K562 (cell line): ENCODE data around the gene CD55. TPM values are rescaled to one million over a fixed set of nuclear protein-coding genes. Genes with fewer than 3 reads are reported as not detected.

Experiments used
- CREB1 ChIP-seq, 2 experiments: sonication (generic) in 1 of 2; formaldehyde crosslinking in 1 of 2; IDR thresholded peaks; 2 replicates each; pipeline versions ENCODE4 v1.6.1 to v1.8.0; 2012 to 2022; ENCODE audit warnings: inconsistent platforms in 1 of 2, mild to moderate bottlenecking in 1 of 2, missing genetic modification reagents in 1 of 2, moderate library complexity in 1 of 2
- CUX1 ChIP-seq: fragments of 200-800 bp; sonication (Bioruptor generic); IDR thresholded peaks from 2 replicates; pipeline ENCODE4 v1.6.1; 2016; ENCODE audit warnings: missing genetic modification characterization, missing compliant biosample characterization
- GABPA ChIP-seq: fragments of 200-800 bp; sonication (Bioruptor generic); conservative IDR thresholded peaks from 2 replicates; pipeline ENCODE4 v1.6.1; 2016; ENCODE audit warnings: low read depth, missing genetic modification characterization, missing compliant biosample characterization
- HBP1 ChIP-seq: fragments of 450-650 bp; formaldehyde crosslinking; IDR thresholded peaks from 2 replicates; pipeline ENCODE4 v1.4.0; 2022; ENCODE audit warnings: missing genetic modification characterization
- MCM5 ChIP-seq: fragments of 450-650 bp; IDR thresholded peaks from 2 replicates; pipeline ENCODE4 v1.6.1; 2016; ENCODE audit warnings: low read depth
- MED1 ChIP-seq: sonication (generic); formaldehyde crosslinking; IDR thresholded peaks from 2 replicates; pipeline ENCODE4 v1.8.1; 2023; ENCODE audit warnings: missing genetic modification reagents, borderline replicate concordance
- MTA3 ChIP-seq: fragments of 450-650 bp; formaldehyde crosslinking; IDR thresholded peaks from 2 replicates; pipeline ENCODE4 v1.6.1; 2017; ENCODE audit warnings: mild to moderate bottlenecking, borderline replicate concordance
- PPARD ChIP-seq: fragments of 250-450 bp; sonication (Bioruptor Pico); IDR thresholded peaks from 2 replicates; pipeline ENCODE4 v1.8.0; 2022; ENCODE audit warnings: inconsistent platforms, mild to moderate bottlenecking, moderate library complexity
- RBFOX2 ChIP-seq: fragments of 200-400 bp; formaldehyde crosslinking; IDR thresholded peaks from 2 replicates; pipeline ENCODE4 v1.6.1; 2017; ENCODE audit warnings: low read depth, mild to moderate bottlenecking, low read length, moderate library complexity
- RBM25 ChIP-seq: fragments of 200-400 bp; formaldehyde crosslinking; IDR thresholded peaks from 2 replicates; pipeline ENCODE4 v1.6.1; 2018; ENCODE audit warnings: low read length, low read depth, moderate library complexity; ENCODE audit not compliant: severe bottlenecking
- RCOR1 ChIP-seq, 2 experiments: IDR thresholded peaks; 2 replicates each; pipeline ENCODE4 v1.6.1; 2012; ENCODE audit warnings: low read depth in 2 of 2, low read length in 2 of 2, borderline replicate concordance in 1 of 2, improper control_type of control experiment in 1 of 2
- TFAP4 ChIP-seq: sonication (generic); formaldehyde crosslinking; IDR thresholded peaks from 2 replicates; pipeline ENCODE4 v1.8.0; 2022; ENCODE audit warnings: missing genetic modification reagents, mild to moderate bottlenecking, moderate library complexity, borderline replicate concordance
- TRIM24 ChIP-seq, 2 experiments: fragments of 450-650 bp; IDR thresholded peaks; 2 replicates each; pipeline ENCODE4 v1.6.1; 2016
- TRIM28 ChIP-seq: fragments of 450-650 bp; IDR thresholded peaks from 2 replicates; pipeline ENCODE4 v1.6.1; 2017
- ZNF282 ChIP-seq: sonication (generic); formaldehyde crosslinking; IDR thresholded peaks from 2 replicates; pipeline ENCODE4 v1.8.1; 2023; ENCODE audit warnings: missing genetic modification reagents
- polyA plus RNA-seq, 8 experiments: library from polyadenylated mRNA; depleted of rRNA in 4 of 8; stranded (reverse) in 5 of 8; unstranded in 3 of 8; fragments of >200 nt; fragmentation: Nextera tagmentation in 2 of 8; fragmentation: Illumina TruSeq in 1 of 8; extraction: Ambion mirVana in 2 of 8; extraction: Trizol in 1 of 8; gene quantifications; 2 replicates each; pipeline versions ENCODE4 v1.2.1 to v1.2.3, GENCODE V29; 2011 to 2014; ENCODE audit warnings: inconsistent platforms in 1 of 8, missing spikeins in 1 of 8
- total RNA-seq, 7 experiments: library from RNA; depleted of rRNA in 6 of 7; stranded (reverse); fragments of >200 nt in 6 of 7; fragmentation: Illumina TruSeq in 2 of 7; extraction: Trizol in 2 of 7; gene quantifications; 2 replicates each; pipeline versions ENCODE4 v1.2.1 to v1.2.3, GENCODE V29; 2011 to 2021; ENCODE audit warnings: low replicate concordance in 1 of 7
- TF ChIP-seq, protein P1 (sequence below), 2 experiments: fragments of 450-650 bp; IDR thresholded peaks; 2 replicates each; pipeline ENCODE4 v1.6.1; 2016

CD55 gene
- total and polyA plus RNA-seq, 9 of the 15 experiments (the other 6 are each of a cell fraction or from before 2014, with no cell fraction given): 17.7 to 150 (median 97.0) TPM

- peak; percentile 84 for TF ChIP-seq TFAP4 (CRISPR knock-in tag)
- peak; percentile 66 for TF ChIP-seq GABPA (tag)
- no peak for TF ChIP-seq PPARD (CRISPR knock-in tag)
- peak; percentile 11 to 59; a peak in 2 of 4 replicates for TF ChIP-seq RCOR1 (IDR thresholded peaks at IDR 0.05; ENCODE audit: borderline replicate concordance in 1 of 2, low read depth in 2 of 2, low read length in 2 of 2)
- TF ChIP-seq, protein P1, sequence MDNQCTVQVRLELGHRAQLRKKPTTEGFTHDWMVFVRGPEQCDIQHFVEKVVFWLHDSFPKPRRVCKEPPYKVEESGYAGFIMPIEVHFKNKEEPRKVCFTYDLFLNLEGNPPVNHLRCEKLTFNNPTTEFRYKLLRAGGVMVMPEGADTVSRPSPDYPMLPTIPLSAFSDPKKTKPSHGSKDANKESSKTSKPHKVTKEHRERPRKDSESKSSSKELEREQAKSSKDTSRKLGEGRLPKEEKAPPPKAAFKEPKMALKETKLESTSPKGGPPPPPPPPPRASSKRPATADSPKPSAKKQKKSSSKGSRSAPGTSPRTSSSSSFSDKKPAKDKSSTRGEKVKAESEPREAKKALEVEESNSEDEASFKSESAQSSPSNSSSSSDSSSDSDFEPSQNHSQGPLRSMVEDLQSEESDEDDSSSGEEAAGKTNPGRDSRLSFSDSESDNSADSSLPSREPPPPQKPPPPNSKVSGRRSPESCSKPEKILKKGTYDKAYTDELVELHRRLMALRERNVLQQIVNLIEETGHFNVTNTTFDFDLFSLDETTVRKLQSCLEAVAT (IDR thresholded peaks at IDR 0.05): peak in 1 of 2 experiments; percentile 98; a peak in 3 of 4 replicates
- TF ChIP-seq TRIM24 (IDR thresholded peaks at IDR 0.05): peak in 1 of 2 experiments; percentile 67; a peak in 2 of 4 replicates
- no peak for TF ChIP-seq CUX1 (CRISPR knock-in tag)
- peak; percentile 80; the same call in 1 of the 2 replicates for TF ChIP-seq MTA3
- no peak for TF ChIP-seq MCM5
- TF ChIP-seq CREB1 (IDR thresholded peaks at IDR 0.05): peak; percentile 96
- peak; percentile 94 for TF ChIP-seq CREB1 (CRISPR knock-in tag; IDR thresholded peaks at IDR 0.05)
- no peak for TF ChIP-seq RBM25
- TF ChIP-seq RBFOX2: peak; percentile 100
- TF ChIP-seq TRIM28: no peak; the same call in 1 of the 2 replicates
- TF ChIP-seq MED1 (CRISPR knock-in tag): no peak
- TF ChIP-seq ZNF282 (CRISPR knock-in tag): no peak
- no peak for TF ChIP-seq HBP1 (CRISPR knock-in tag)
Observed at GRCh38 chr1:207321079-207321789, at the start of gene CD55 (continued).
